ENCODE measurements around the gene MYBPH. TPM values are rescaled to one million over a fixed set of nuclear protein-coding genes. Genes with fewer than 3 reads are reported as not detected.

Gene MYBPH
- total and polyA plus RNA-seq, 12 donors, result 0.64 TPM; not detected in 11

- WGBS, 4 donors, result 82 to 93% (median 90%) methylated on average over 4 to 5 of the region's 5 CpGs
- Histone ChIP-seq H3K27me3 (no peaks in the 10 kb centered on the region), H3K4me1 (replicated peaks in 1 of 2) (no peaks in the 10 kb centered on the region), H3K27ac (no peak overlapping the region), H3K36me3 (replicated peaks in 1 of 2) (no peaks in the 10 kb centered on the region), H3K4me3 (no peak overlapping the region), H3K9me3 (replicated peaks in 1 of 3) (no peaks in the 10 kb centered on the region)
- intact Hi-C loops (cut with DNase I), result no loop called here
- TF ChIP-seq POLR2A (IDR thresholded peaks at IDR 0.05), result no peak
- TF ChIP-seq, protein P1, sequence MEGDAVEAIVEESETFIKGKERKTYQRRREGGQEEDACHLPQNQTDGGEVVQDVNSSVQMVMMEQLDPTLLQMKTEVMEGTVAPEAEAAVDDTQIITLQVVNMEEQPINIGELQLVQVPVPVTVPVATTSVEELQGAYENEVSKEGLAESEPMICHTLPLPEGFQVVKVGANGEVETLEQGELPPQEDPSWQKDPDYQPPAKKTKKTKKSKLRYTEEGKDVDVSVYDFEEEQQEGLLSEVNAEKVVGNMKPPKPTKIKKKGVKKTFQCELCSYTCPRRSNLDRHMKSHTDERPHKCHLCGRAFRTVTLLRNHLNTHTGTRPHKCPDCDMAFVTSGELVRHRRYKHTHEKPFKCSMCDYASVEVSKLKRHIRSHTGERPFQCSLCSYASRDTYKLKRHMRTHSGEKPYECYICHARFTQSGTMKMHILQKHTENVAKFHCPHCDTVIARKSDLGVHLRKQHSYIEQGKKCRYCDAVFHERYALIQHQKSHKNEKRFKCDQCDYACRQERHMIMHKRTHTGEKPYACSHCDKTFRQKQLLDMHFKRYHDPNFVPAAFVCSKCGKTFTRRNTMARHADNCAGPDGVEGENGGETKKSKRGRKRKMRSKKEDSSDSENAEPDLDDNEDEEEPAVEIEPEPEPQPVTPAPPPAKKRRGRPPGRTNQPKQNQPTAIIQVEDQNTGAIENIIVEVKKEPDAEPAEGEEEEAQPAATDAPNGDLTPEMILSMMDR (IDR thresholded peaks at IDR 0.05), result no peak
- DNase-seq, result no peak
These were observed 10.4 kb upstream of the MYBPH start for GRCh38 chr1:203186091-203186445.

- TF ChIP-seq POLR2A (IDR thresholded peaks at IDR 0.05), result no peak
- TF ChIP-seq, protein P1 (IDR thresholded peaks at IDR 0.05), result no peak
- WGBS, 4 donors, result 76 to 91% (median 87%) methylated on average over 3 to 4 of the region's 4 CpGs
- Histone ChIP-seq H3K36me3 (replicated peaks in 1 of 2) (no peaks in the 10 kb centered on the region), H3K4me1 (replicated peaks in 1 of 2) (no peaks in the 10 kb centered on the region), H3K27me3 (no peaks in the 10 kb centered on the region), H3K4me3 (no peak overlapping the region), H3K27ac (no peak overlapping the region), H3K9me3 (replicated peaks in 1 of 3) (no peaks in the 10 kb centered on the region)
- intact Hi-C loops (cut with DNase I), result no loop called here
- no peak for DNase-seq
These were observed 10.0 kb upstream of the MYBPH start for GRCh38 chr1:203185585-203185984.

- intact Hi-C loops (cut with DNase I), result no loop called here
- DNase-seq, result peak in 1 of 7 donors; percentile 11
- H3K9me3 ChIP-seq (replicated peaks in 1 of 3), result no peaks in the 10 kb centered on the region
- no peaks in the 10 kb centered on the region for H3K4me1 ChIP-seq (replicated peaks in 1 of 2)
- TF ChIP-seq POLR2A (IDR thresholded peaks at IDR 0.05), result no peak
- H3K36me3 ChIP-seq (replicated peaks in 1 of 2), result no peaks in the 10 kb centered on the region
- no peak overlapping the region for H3K27ac ChIP-seq
- 91 to 98% (median 97%) methylated on average over 7 to 10 of the region's 10 CpGs for WGBS, 4 donors
- no peaks in the 10 kb centered on the region for H3K27me3 ChIP-seq
- no peak overlapping the region for H3K4me3 ChIP-seq
These were observed 9.4 kb upstream of the MYBPH start for GRCh38 chr1:203185061-203185461.

DNA sequence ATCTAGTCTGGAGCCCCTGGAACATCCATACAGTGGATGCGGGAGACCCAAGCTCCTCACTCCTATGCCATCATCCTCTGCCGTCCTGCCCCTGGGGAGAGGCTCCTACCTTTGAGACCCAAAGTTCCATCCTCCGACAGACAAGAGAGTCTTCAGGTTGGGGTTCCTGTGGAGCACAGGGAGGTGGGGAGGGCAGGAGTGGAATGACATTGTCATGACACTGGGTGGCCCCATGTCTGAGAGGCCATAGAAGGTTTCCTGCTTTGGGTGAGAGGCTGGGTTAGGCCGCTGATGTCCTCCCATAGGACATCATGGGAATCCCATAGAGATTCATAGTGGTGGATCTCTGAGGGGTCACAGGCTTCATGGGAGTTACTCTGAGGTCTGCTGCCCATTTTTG is 8.8 kb upstream of the MYBPH start:
- Histone ChIP-seq H3K4me1 (replicated peaks in 1 of 2) (no peaks in the 10 kb centered on the region), H3K4me3 (no peak overlapping the region), H3K27ac (no peak overlapping the region), H3K27me3 (no peaks in the 10 kb centered on the region), H3K9me3 (replicated peaks in 1 of 3) (no peaks in the 10 kb centered on the region), H3K36me3 (replicated peaks in 1 of 2) (no peaks in the 10 kb centered on the region)
- intact Hi-C loops (cut with DNase I), result no loop called here
- TF ChIP-seq, protein P1 (IDR thresholded peaks at IDR 0.05), result no peak
- no peak for TF ChIP-seq POLR2A (IDR thresholded peaks at IDR 0.05)
- no peak for DNase-seq
- 69 to 94% (median 86%) methylated on average over 2 to 4 of the region's 4 CpGs for whole genome bisulfite sequencing, 4 donors

- Histone ChIP-seq H3K27ac (no peak overlapping the region), H3K4me1 (replicated peaks in 1 of 2) (no peaks in the 10 kb centered on the region), H3K4me3 (no peak overlapping the region), H3K27me3 (no peaks in the 10 kb centered on the region), H3K9me3 (replicated peaks in 1 of 3) (no peaks in the 10 kb centered on the region), H3K36me3 (replicated peaks in 1 of 2) (no peaks in the 10 kb centered on the region)
- WGBS, 4 donors, result 71 to 89% (median 84%) methylated on average over 2 of the region's 2 CpGs
- intact Hi-C loops (cut with DNase I), result no loop called here
- TF ChIP-seq, protein P1 (IDR thresholded peaks at IDR 0.05), result no peak
- no peak for TF ChIP-seq POLR2A (IDR thresholded peaks at IDR 0.05)
- no peak for DNase-seq
These were observed 8.2 kb upstream of the MYBPH start for GRCh38 chr1:203183828-203184227.

All from adrenal gland (tissue), 12 donors.